Esophagus muscularis mucosa (tissue), 4 donors: Measurements from ENCODE around the gene WFDC1.

Experiments
- EP300 ChIP-seq: sonication (generic); formaldehyde crosslinking; IDR thresholded peaks from one replicate; pipeline ENCODE4 v1.6.1; 2017; ENCODE audit warnings: antibody characterized with exemption
- POLR2AphosphoS5 ChIP-seq, 2 donors: sonication (generic); formaldehyde crosslinking; IDR thresholded peaks; one replicate each; pipeline ENCODE4 v1.6.1; 2017; ENCODE audit warnings: antibody characterized with exemption in 2 of 2
- TF ChIP-seq, protein P1 (sequence below), 3 experiments: fragments of 200-600 bp in 2 of 3; fragments of 450-650 bp in 1 of 3; sonication (generic) in 2 of 3; IDR thresholded peaks; one replicate each; pipeline ENCODE4 v1.5.1; 2017 to 2019; ENCODE audit warnings: antibody characterized with exemption in 3 of 3, mild to moderate bottlenecking in 2 of 3, moderate library complexity in 1 of 3

DNA sequence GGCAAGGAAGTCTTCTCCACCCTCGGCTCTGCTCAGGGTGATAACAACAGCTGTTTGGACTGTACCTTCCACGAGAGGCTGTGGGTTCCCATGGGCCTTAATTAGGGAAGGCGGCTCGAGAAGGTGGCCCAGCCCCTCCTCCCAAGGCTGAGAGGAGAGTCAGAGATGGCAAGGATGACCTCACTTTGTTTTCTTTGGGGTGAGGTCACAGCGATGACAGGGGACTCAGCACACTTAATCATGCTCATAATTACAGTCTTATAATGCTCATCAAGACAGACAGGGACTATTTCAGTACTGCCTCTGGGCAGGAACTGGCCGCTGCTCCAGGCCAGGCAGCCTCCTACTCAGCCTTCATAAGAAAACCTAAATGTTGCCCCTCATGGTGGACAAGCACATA lies 19.7 kb downstream of the WFDC1 start:
- TF ChIP-seq POLR2AphosphoS5 (IDR thresholded peaks at IDR 0.05) (no peak), EP300 (no peak)
- TF ChIP-seq, protein P1, sequence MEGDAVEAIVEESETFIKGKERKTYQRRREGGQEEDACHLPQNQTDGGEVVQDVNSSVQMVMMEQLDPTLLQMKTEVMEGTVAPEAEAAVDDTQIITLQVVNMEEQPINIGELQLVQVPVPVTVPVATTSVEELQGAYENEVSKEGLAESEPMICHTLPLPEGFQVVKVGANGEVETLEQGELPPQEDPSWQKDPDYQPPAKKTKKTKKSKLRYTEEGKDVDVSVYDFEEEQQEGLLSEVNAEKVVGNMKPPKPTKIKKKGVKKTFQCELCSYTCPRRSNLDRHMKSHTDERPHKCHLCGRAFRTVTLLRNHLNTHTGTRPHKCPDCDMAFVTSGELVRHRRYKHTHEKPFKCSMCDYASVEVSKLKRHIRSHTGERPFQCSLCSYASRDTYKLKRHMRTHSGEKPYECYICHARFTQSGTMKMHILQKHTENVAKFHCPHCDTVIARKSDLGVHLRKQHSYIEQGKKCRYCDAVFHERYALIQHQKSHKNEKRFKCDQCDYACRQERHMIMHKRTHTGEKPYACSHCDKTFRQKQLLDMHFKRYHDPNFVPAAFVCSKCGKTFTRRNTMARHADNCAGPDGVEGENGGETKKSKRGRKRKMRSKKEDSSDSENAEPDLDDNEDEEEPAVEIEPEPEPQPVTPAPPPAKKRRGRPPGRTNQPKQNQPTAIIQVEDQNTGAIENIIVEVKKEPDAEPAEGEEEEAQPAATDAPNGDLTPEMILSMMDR (IDR thresholded peaks at IDR 0.05): no peak
